ENCODE data around the gene ZNF385D. TPM values are rescaled to one million over a fixed set of nuclear protein-coding genes. Genes with fewer than 3 reads are reported as not detected.

The ZNF385D gene
- total RNA-seq, 1 experiment from 2014 or later: not detected

DNA sequence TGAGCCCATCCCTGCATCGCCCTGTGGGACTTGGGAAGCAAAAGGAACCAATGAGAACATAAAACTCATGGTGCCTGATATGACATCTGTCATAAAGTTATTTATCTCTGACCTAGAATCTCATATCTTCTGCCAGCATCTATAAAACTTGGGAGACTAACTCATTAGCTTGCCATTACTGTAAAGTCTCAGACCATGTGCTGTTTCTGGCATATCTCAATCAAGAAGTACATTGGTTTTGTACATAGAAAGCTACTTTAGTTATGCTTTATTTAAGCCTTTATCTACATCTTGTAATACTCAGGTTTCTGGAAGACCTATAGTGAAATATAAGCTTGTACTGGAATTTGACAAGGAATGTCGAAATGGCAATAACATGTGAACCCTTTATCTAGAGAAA is 112.5 kb downstream of the ZNF385D start:
- Histone ChIP-seq H3K9me3 (ENCODE audit: low read depth, low read length, poor library complexity, severe bottlenecking) (peaks cover 13% of the 10 kb centered on the region), H3K4me3 (ENCODE audit: low read depth, low read length, poor library complexity, severe bottlenecking) (no peak overlapping the region), H3K27me3 (replicated peaks; ENCODE audit: insufficient read depth, low read depth, low read length, poor library complexity) (no peaks in the 10 kb centered on the region), H3K36me3 (ENCODE audit: insufficient read depth, low read length, poor library complexity, severe bottlenecking) (no peaks in the 10 kb centered on the region), H3K27ac (ENCODE audit: low read depth, low read length, poor library complexity, severe bottlenecking) (no peak overlapping the region), H3K4me1 (ENCODE audit: insufficient read depth, low read length, poor library complexity, severe bottlenecking) (no peaks in the 10 kb centered on the region)
- intact Hi-C loops (cut with micrococcal nuclease; ENCODE audit: unreplicated experiment): no loop called here
- no peak for TF ChIP-seq EZH2 (IDR thresholded peaks at IDR 0.05; ENCODE audit: borderline replicate concordance, low read depth, low read length, poor library complexity, severe bottlenecking)
- TF ChIP-seq, protein P1, sequence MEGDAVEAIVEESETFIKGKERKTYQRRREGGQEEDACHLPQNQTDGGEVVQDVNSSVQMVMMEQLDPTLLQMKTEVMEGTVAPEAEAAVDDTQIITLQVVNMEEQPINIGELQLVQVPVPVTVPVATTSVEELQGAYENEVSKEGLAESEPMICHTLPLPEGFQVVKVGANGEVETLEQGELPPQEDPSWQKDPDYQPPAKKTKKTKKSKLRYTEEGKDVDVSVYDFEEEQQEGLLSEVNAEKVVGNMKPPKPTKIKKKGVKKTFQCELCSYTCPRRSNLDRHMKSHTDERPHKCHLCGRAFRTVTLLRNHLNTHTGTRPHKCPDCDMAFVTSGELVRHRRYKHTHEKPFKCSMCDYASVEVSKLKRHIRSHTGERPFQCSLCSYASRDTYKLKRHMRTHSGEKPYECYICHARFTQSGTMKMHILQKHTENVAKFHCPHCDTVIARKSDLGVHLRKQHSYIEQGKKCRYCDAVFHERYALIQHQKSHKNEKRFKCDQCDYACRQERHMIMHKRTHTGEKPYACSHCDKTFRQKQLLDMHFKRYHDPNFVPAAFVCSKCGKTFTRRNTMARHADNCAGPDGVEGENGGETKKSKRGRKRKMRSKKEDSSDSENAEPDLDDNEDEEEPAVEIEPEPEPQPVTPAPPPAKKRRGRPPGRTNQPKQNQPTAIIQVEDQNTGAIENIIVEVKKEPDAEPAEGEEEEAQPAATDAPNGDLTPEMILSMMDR (conservative IDR thresholded peaks at IDR 0.05; ENCODE audit: low read depth, low read length): no peak
- ChIA-PET POLR2A (ENCODE audit: low non-redundant PET) (no interaction called here), CTCF (no interaction called here)
- no peak for DNase-seq (ENCODE audit: low spot score)
- no TSS peak for BruUV-seq (replicated peaks)

DNA sequence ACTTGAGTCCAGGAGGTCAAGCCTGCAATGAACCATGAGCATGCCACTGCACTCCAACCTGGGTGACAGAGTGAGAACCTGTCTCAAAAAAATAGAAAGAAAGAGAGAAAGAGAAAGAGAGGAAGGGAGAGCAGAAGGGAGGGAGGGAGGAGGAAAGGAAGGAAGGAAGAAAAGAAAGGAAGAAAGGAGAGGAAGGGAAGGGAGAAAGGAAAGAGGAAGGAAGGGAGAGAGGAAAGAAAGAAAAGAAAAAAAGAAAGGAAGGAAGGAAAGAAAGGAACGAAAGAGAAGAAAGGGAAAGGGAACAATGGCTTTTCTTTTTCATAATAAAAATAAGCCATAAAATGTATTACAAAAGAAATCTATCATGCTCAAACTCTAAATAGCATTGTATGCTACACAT is 116.9 kb downstream of the ZNF385D start:
- DNase-seq (ENCODE audit: low spot score): no peak
- Histone ChIP-seq H3K27ac (ENCODE audit: low read depth, low read length, poor library complexity, severe bottlenecking) (no peak overlapping the region), H3K4me1 (ENCODE audit: insufficient read depth, low read length, poor library complexity, severe bottlenecking) (no peaks in the 10 kb centered on the region), H3K4me3 (ENCODE audit: low read depth, low read length, poor library complexity, severe bottlenecking) (no peak overlapping the region), H3K27me3 (replicated peaks; ENCODE audit: insufficient read depth, low read depth, low read length, poor library complexity) (no peaks in the 10 kb centered on the region), H3K36me3 (ENCODE audit: insufficient read depth, low read length, poor library complexity, severe bottlenecking) (no peaks in the 10 kb centered on the region), H3K9me3 (ENCODE audit: low read depth, low read length, poor library complexity, severe bottlenecking) (peaks cover 10% of the 10 kb centered on the region)
- BruUV-seq (replicated peaks): no TSS peak
- TF ChIP-seq EZH2 (IDR thresholded peaks at IDR 0.05; ENCODE audit: borderline replicate concordance, low read depth, low read length, poor library complexity, severe bottlenecking): no peak
- TF ChIP-seq, protein P1 (conservative IDR thresholded peaks at IDR 0.05; ENCODE audit: low read depth, low read length): no peak
- ChIA-PET POLR2A (ENCODE audit: low non-redundant PET) (no interaction called here), CTCF (no interaction called here)
- intact Hi-C loops (cut with micrococcal nuclease; ENCODE audit: unreplicated experiment): no loop called here

DNA sequence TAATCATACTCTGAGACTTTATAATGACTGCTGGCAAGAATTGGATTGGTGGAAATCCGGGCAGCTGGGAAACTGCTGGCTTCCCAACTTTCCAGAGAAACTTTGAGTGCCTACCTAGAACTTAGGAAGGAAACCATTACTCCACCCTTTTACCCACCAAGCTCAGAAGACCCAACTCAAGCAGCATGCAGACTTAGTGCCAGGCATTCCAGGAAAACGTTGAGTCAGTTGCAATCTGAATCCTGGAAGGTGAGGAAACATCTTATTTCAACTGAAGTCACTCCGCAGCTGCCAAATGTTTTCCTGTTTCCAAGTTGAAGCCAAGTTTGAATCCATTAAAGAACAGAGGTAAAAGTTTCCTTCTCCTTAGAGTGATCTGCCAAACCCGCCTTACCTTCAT is 126.5 kb downstream of the ZNF385D start:
- no peak overlapping the region for H3K27ac ChIP-seq (ENCODE audit: low read depth, low read length, poor library complexity, severe bottlenecking)
- intact Hi-C loops (cut with micrococcal nuclease; ENCODE audit: unreplicated experiment): no loop called here
- no peak for DNase-seq (ENCODE audit: low spot score)
- H3K27me3 ChIP-seq (replicated peaks; ENCODE audit: insufficient read depth, low read depth, low read length, poor library complexity): no peaks in the 10 kb centered on the region
- BruUV-seq (replicated peaks): no TSS peak
- H3K36me3 ChIP-seq (ENCODE audit: insufficient read depth, low read length, poor library complexity, severe bottlenecking): no peaks in the 10 kb centered on the region
- no peak overlapping the region for H3K4me3 ChIP-seq (ENCODE audit: low read depth, low read length, poor library complexity, severe bottlenecking)
- CTCF ChIA-PET: no interaction called here
- POLR2A ChIA-PET (ENCODE audit: low non-redundant PET): no interaction called here
- H3K9me3 ChIP-seq (ENCODE audit: low read depth, low read length, poor library complexity, severe bottlenecking): peaks cover 14% of the 10 kb centered on the region
- no peaks in the 10 kb centered on the region for H3K4me1 ChIP-seq (ENCODE audit: insufficient read depth, low read length, poor library complexity, severe bottlenecking)
- TF ChIP-seq EZH2 (IDR thresholded peaks at IDR 0.05; ENCODE audit: borderline replicate concordance, low read depth, low read length, poor library complexity, severe bottlenecking): no peak

DNA sequence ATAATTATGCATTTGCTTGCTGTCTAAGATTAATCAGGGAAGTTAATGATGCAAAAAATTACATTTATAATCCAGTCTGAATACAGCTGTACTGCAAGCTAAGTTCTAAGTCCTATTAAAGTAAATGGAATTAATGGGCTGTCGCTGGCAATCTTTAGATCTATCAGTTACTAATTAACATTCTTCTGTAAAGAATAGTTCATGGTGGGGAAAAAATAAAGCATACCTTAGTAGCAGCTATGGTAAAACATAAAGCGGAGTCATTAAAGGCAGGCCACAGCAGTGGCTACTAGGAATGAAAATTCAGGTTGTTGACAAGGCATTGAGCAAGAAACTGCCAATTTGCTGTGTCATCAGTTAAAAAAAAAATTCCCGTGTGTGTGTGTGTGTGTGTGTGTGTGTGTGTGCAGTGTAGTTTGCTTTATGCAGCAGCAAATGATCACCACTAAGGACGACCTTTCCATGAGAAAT is 129.8 kb downstream of the ZNF385D start:
- H3K9me3 ChIP-seq (ENCODE audit: low read depth, low read length, poor library complexity, severe bottlenecking): peaks cover 9% of the 10 kb centered on the region
- TF ChIP-seq, protein P1 (conservative IDR thresholded peaks at IDR 0.05; ENCODE audit: low read depth, low read length): no peak
- no peak for TF ChIP-seq EZH2 (IDR thresholded peaks at IDR 0.05; ENCODE audit: borderline replicate concordance, low read depth, low read length, poor library complexity, severe bottlenecking)
- H3K27ac ChIP-seq (ENCODE audit: low read depth, low read length, poor library complexity, severe bottlenecking): no peak overlapping the region
- H3K4me3 ChIP-seq (ENCODE audit: low read depth, low read length, poor library complexity, severe bottlenecking): no peak overlapping the region
- no peak for DNase-seq (ENCODE audit: low spot score)
- intact Hi-C loops (cut with micrococcal nuclease; ENCODE audit: unreplicated experiment): no loop called here
- no peaks in the 10 kb centered on the region for H3K27me3 ChIP-seq (replicated peaks; ENCODE audit: insufficient read depth, low read depth, low read length, poor library complexity)
- H3K36me3 ChIP-seq (ENCODE audit: insufficient read depth, low read length, poor library complexity, severe bottlenecking): no peaks in the 10 kb centered on the region
- ChIA-PET CTCF (no interaction called here), POLR2A (ENCODE audit: low non-redundant PET) (no interaction called here)
- no peaks in the 10 kb centered on the region for H3K4me1 ChIP-seq (ENCODE audit: insufficient read depth, low read length, poor library complexity, severe bottlenecking)
- BruUV-seq (replicated peaks): no TSS peak
